Right hindlimb (tissue), 1 donor: ENCODE data around the gene TEX14.

Experiments used
- DNase-seq: peaks from one replicate; pipeline ENCODE4 v3.0.0-alpha.2; 2018

The TEX14 gene

DNA sequence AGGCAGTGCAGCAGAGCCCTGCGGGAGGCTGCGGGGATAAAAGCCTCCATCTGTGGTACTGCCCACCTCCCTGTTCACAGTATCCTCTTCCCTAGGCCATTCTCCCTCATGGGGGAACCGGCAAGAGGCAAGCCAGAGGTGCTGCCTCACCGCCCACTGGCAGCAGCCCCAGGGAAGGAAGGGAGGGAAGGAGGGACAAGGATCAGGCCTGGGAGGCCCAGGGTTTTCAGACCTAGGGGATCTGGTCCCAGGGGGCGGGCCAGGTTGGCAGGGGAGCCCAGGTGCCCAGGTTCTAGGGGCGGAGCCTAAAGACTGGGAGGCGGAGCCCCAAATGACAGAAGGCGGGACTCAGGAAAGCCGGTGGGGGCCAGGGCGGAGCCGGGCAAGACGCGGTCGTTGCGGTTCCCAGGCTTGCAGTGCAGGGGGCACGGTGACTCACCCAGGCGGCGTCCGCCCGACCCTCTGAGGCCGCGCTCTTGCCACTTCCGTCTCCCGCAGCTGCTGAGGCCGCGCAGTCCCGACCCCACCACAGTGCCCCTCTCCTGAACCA, 174.4 kb downstream of the TEX14 start:
- no peak for DNase-seq

DNA sequence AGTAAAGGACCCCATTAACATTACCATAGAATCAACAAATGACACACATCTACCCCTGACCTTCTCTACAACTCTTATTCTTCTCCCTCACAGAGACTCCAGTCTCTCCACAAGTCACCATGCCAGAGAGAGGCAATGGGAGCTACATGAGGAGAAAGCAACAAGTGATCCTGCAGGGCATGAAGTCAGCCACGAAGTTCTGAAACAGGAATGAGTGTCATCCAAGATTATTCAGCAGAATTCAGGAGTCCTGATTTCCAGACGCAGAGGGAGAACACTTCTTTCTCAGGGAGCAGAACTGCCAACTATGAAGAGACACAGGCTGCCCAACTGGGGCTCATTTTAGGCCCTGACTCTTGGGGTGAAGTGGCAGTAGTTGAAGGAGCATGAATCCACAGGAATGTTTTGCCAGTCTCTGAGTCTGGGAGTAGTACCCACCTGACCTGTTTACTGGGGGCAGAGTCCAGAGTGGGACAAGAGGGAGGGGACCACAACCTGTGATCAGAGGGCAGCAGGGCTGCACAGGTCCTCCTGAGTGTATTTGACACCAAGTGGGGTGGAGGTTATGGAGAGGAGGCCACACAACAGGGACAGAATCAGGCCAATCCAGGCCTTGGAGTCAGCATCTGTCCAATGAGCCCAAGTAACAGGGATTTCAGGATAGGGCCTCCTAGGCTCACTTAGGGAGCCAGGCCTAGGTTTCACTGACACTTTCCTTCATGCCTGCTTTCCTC, 175.0 kb downstream of the TEX14 start:
- DNase-seq, result no peak

GRCh38 chr17:58515286-58515685, 176.6 kb downstream of the TEX14 start:
- no peak for DNase-seq

- no peak for DNase-seq
Measured at GRCh38 chr17:58514770-58515157, 177.1 kb downstream of the TEX14 start.

DNA sequence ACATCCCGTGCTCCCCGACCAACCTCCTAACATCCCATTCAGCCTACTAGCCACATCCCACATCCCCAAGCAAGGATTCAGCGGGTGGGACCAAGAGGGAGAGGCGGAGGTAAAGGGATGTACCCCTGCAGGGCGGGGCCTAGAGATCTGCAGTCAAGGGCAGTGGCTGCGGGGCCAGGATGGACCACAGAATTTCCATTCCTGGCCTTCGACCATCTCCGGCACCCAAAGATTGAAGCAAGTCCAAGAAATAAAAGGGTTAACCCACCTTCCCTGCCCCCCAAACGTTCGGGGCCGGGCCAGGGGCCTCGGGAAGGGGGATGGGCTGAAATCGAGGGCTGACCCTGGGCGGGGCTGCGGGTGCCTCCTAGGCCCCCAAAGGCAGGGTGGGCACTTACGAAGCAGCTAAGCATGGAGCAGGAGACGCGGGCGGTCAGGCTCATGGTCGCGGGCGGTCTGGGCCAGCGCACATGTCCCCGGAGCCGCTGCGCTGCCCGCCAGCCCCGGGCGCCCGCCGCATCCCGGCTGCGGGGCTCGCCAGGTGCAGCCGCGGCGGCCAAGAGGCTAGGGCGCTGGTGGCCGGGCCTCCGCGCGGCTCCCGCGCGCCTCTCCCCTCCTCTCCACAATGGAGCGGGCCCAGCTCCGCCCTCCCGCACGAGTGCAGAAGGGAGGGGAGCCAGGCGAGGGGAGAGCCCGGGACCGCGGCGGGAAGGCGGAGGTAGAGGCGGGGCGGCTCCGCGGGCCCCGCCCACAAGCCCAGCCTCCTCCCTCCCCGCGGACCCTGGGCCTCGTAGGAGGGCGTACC, 177.7 kb downstream of the TEX14 start, which contains the start of gene MTMR4:
Gene MTMR4, minus strand, starts transcription at position 674 of the 805 bp plus-strand sequence. Its CDS starts 231 bp downstream, at position 443.
- DNase-seq, result peak; percentile 90

- no peak for DNase-seq
Measured at GRCh38 chr17:58513267-58513964, 178.4 kb downstream of the TEX14 start.

GRCh38 chr17:58510075-58510474, 181.8 kb downstream of the TEX14 start:
- DNase-seq, result no peak

- DNase-seq, result no peak
Measured at GRCh38 chr17:58508341-58509067, 183.3 kb downstream of the TEX14 start.

DNA sequence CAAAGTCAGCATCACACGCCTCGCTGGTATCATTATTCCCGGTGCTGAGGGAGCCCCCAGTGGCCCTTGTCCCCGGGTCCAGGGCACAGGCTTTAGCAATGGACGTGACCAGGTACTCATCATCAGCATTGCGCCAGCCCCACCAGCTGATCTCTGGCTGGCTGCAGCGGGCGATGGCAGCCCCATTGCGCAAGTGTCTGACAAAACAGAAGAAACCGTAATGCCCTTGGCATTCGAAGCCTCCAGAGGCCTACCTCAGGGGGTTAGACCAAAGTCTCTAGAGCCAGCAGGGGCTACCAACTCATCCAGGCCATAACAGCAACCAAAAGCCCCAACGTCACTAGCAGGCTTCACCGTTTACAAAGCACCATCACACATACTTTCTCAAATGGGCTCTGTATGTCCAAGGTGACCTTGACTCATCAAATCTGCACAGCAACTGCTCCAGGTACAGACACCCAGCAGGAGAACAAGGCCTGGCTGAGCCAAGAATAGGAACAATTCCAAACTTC, 184.7 kb downstream of the TEX14 start:
- DNase-seq, result no peak
